DMS114 treated with DMSO at 0.1 percent for 48 hours (cell line): ENCODE results near the gene PSMC3IP.
"Not testable (repeated sequence)": the region's sequence is repeated elsewhere in the genome, so short reads cannot be mapped to it uniquely, and the experiment has no call there.

Source experiments
- DNase-seq: peaks from one replicate; lab custom pipeline; 2025; ENCODE audit not compliant: unreplicated experiment; lab: John Stamatoyannopoulos, UW

The PSMC3IP gene, protein sequence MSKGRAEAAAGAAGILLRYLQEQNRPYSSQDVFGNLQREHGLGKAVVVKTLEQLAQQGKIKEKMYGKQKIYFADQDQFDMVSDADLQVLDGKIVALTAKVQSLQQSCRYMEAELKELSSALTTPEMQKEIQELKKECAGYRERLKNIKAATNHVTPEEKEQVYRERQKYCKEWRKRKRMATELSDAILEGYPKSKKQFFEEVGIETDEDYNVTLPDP

DNA sequence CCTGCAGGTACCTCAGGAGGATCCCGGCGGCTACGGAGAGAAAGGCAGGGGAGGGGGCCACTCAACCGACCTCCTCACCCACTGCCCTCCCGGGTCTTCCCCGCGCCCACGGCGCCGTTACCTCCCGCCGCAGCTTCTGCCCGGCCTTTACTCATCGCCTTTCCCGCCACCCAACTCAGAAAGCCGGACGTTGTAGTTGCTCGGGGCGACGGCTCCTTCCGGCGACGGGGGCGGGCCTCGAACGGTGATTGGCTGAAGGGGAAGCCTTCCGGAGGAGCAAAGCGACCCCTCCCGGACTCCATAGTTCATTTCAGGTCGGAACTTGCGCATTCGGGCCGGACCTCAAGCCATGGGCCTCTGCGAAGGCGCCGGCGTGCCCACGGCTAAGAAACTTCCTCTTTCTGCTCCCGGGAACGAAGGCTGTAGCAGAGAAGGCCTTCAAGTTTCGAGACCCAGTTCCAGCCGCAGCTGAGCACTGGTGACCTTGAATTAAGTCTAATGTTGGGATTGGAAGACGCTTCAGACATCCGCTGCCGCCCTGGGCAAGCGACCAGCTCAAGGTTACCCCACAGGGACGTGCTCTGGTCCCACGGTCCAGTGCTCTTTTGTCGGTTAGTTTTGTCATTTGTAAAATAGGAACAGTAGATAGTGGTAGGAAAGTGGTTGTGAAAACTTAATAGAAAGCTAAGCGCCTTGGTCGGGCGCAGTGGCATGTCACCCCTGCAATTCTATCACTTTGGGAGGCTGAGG is at the start of gene PSMC3IP:
PSMC3IP (minus strand) TSS at position 198 of the 750 bp plus-strand sequence; CDS start at position 155, 43 bp downstream.
- DNase-seq, result peak; percentile 93

DNA sequence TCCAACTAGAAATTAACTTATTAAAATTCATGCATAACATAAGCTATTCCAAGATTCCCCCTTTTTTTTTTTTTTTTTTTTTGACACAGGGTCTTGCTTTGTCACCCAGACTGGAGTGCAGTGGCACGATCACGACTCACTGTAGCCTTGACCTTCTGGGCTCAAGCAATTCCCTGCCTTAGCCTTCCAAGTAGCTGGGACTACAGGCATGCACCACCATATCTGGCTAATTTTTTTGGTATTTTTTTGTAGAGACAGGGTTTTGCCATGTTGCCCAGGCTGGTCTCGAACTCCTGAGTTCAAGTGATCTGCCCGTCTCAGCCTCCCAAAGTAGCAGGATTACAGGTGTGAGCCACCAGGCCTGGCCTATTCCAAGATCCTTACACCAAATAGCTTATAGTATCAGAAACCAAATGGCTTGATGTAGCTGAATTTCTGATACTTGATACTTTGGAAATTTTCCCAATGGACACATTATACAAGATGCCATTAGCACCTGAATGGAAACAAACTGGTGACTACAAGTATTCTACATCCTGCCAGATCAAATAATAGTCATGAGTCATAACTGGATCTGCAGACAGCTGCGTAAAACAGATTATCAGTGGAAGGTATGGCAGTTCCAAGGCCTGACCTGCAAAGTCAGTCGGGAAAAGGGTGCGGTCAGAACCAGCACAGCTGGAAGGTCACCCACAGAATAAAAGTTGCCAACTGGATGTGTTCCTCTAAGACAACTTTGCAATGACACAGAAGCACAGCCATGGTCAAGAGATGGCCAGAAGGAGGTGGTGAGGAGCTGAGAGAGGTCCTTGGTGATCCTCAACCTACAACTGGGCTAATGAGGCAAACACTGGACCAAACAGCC is 46.4 kb upstream of the PSMC3IP start:
- no peak for DNase-seq

DNA sequence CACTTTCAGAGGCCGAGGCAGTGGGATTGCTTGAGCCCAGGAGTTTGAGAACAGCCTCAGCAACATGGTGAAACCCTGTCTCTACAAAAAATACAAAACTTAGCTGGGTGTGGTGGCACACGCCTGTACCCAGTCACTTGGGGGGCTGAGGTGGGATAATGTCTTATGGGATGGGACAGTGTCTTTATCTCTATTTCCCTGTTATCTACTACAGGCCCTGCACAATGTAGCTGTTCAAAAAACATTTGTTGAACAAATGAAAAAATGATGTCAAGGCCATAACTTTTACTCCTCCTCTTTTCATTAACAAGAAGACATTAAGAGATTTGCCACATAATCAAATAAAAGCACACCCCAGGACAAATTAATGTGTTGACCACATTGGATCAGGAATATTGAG is 45.7 kb upstream of the PSMC3IP start:
- no peak for DNase-seq

DNA sequence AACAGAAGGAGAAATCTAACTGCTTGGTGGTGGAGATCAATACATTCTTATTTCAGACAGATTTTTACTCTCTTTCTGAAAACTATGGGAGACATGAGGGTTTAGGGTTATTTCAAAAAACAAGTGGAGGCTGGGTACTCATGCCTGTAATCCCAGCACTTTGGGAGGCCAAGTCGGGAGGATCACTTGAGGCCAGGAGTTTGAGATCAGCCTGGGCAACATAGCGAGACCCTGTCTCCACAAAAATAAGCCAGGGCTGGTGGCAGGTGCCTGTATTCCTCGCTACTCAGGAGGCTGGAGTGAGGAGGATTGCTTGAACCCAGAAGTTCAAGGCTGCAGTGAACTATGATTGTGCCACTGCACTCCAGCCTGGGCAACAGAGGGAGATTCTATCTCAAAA is 44.5 kb upstream of the PSMC3IP start:
- DNase-seq, result not testable (repeated sequence)

DNA sequence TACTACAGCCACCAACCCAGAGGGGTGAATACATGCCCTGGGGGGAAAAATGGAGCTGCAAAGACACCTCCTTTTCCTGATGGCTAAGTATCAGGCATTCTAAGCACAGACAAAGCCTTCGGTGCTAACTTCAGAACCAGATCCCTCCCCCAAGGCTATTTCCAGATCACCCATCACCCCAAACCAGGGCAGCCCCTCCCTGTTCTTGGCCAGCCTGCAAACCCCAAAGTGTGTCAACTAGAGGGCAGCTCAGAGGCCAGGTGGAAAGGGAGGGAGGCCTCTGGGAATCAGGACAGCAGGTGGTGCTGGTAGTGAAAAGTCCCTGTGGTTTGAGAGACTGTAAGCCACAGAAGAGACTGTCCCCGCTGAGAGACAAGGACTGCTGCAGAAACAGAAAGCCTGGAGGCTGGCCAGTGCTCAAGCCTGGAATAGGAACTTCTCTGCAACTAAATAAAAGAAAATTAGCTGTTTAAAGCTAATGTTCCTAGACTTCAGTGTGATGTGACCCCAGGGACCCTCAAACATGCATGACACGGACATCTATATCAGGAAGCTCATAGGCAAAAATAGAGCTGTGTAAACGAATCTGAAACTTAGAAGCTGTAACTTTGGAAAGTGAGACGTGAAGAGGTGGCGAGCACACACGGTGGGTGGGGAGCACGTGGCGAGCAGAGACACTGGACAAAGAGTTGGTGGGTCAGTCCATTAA is 41.1 kb upstream of the PSMC3IP start:
- DNase-seq, result no peak

DNA sequence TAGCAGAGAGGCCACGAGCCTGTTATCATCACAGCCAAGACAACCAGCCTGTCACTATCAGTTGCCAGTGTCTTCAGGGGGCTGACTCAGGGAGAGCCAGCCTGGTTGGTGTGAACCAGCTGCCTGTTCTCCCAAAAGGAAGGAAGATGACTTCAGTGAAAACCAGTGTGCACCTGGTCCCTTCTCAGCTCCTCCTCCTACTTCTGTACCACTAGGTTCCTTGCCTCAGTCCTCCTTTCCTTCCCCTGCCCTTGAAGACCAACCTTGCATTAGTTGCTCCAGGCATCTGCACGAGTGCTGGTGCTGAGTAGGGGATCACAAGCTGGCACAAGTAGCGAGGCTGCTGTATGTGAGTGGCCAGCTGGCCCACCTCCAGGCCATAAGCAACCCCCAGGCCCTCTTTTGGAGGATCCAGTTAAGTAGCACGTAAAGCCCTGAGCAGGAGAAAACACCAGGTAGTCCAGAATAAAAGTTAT is 40.5 kb upstream of the PSMC3IP start:
- DNase-seq, result no peak

DNA sequence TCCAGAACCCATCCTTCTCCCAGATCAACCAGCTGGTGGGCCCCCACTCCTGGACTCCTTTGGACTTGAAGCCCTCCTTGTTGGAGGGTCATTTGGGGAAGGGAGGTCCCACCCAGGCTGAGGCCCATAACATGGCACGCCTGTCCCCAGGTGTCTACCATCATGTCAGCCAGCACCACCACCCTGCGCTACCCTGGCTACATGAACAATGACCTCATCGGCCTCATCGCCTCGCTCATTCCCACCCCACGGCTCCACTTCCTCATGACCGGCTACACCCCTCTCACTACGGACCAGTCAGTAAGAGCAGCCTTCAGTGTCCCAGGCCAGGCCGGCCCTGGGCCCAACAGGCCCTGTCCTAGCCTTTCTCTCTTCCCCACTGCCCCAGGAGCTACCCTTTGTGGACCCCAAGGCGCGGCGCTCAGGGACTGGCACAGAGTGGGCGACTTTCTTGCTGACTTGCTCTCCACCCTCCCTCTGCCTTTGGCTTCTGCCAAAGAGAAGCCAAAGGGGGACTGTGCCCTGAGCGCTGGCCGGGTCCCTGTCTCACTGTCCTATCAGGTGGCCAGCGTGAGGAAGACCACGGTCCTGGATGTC is 36.3 kb upstream of the PSMC3IP start:
- no peak for DNase-seq

DNA sequence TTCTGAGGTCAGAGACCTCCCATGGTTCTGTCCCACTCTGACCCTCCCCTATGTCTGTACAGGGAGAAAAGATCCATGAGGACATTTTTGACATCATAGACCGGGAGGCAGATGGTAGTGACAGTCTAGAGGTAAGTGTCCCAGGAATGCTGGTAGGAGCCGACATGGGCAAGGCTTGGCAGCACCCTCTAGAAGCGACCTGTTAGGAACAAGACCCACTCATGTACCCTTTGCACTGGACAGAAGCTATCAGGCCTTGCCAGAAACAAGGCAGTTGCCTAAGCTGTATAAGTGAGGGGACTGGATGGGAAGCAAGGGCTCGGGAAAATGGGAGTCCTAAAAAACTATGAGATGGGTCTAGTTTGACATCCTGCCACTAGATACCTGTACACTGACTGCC is 34.5 kb upstream of the PSMC3IP start:
- DNase-seq, result no peak

DNA sequence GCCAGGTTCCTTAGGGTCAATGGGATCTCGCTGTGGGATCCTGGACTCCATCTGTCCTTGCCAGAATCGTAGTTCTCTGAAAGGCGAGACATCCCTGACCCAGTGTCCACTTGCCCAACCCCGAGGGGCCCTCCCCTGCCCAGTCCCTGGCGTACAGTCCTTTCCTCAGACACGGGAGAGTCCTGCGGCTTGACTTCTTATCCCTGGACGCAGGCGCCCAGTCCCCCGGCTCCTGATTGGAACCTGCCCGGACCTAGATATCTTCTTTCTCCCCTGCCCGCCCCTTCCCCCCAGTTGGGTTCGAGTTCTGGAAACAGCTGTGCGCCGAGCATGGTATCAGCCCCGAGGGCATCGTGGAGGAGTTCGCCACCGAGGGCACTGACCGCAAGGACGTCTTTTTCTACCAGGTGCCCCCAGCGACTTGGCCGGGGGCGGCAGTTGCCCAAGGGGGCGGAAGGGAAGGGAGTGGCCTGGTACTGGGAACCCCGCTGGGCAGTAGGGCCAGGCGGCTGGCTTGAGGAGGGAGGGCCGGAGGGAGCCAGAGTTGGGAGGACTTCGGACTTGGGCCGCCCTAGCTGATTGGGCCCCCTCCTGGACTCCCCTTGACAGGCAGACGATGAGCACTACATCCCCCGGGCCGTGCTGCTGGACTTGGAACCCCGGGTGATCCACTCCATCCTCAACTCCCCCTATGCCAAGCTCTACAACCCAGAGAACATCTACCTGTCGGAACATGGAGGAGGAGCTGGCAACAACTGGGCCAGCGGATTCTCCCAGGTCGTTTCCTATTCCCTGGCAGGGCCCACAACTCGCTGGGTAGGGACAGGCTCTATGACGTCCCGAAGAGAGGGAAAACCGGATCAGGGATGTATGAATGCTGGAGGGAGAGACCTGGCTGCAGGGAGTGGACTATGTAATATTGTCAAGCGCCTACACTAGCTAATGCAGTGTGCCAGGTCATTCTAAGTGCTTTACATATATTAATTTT is 32.6 kb upstream of the PSMC3IP start:
- not testable (repeated sequence) for DNase-seq

DNA sequence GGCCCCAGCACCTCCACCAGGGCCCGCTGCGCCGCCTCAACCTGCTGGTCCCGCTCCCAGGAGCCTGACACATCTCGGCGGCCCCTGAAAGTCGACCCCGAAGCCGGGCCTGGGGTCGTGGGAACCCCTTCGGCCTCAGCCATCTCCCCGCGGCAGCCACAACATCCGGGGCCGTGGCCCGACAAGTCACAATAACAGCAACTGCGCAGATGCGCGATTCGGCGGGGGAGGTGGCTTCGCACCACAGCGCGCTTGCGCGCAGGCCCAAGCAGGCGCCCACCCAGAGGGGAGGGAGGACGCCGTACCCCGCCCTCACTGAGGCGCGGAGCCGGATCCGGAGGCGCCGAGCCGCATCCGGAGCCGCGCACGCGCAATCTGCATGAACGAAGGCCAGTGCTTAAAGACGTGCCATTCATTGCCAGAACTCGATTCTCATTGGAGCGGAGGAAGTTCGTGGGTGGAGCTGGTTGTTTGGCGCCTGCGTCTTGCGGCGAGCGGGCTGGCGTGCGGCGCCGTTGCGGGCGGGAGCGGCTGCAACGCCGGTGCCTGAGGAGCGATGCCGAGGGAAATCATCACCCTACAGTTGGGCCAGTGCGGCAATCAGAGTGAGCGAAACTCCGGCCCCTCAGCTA is 31.8 kb upstream of the PSMC3IP start, which contains the start of the genes RETREG3 and TUBG1:
RETREG3 (minus strand) TSS at position 193 of the 632 bp plus-strand sequence; CDS start at position 143, 50 bp downstream.
TUBG1 (plus strand) TSS at position 502 of the 632 bp plus-strand sequence; CDS start at position 557, 55 bp downstream.
- peak; percentile 97 for DNase-seq

DNA sequence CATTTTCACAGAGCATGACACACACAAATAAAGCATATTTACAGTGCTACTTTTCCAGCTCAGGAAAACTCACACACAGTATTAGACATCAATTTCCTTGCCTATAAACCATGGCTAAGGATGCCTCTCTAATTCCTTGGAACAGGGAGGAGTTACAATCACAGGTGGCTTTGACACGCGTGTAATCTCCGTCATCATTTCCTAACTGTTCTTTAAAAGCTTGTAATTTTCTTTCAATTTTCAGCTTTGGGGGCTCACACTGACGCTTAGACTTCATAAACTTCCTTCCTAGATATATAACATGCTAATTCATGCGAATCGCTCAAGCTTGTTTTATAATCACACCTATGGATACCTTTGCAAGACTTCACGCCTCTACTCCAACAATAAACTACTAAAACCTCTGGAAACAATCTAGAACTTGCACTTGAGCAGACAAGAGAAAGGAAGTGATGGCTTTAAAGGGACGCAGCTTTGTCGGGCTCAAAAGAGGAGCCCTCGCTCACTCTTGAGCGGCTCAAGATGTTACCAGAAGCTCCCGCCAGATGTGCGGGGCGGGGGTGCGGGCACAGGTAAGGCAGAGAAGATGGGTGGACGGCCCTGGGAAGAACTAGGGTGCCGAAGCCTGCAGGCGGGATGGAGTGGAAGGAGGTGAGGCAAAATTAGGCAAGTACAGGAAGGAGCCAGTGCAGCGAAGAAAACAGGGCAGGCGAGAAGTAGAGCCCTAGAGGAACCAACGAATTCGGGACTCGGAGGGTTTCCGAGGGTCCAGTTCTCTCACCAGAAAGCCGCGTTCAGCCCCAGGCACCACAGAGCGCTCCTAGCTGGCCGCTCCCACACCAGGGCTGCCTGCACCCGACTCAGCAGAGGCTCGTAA is 31.0 kb upstream of the PSMC3IP start:
- no peak for DNase-seq

DNA sequence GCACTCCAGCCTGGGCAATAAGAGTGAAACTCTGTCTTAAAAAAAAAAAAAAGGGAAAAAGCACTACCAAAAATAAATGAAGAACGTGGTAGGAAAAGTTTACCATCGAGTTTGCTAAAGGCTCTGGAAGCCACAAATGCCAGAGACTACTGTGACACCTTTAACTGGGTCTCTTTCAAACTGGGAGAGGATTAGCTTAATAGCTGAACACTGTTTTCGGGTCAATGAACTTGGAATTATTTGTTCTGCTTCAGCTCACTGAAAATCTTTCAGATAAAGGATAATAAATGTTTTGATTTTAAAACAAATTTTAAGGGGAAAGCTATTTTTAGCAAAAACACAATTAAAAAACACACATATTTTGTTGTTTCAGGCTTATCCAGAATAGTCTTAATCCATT is 30.2 kb upstream of the PSMC3IP start:
- DNase-seq, result no peak

DNA sequence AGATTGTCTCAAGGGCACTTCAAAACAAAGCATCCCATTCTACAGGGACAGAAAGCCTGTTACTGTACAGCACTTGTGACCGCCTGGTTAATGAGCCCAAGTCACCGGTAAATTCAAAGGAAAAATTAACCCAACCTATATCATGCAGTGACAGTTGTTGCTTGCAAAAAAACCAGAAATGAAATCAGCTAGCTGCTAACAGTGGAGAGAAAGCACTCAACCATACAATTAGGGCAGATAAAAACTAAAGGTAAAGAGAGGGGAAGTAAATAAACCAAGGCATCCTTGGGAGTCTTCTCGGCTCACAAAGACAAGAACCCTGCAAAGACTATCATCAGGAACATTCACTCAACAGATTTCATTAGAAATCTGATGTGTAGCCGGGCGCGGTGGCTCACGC is 25.8 kb upstream of the PSMC3IP start:
- DNase-seq, result no peak

DNA sequence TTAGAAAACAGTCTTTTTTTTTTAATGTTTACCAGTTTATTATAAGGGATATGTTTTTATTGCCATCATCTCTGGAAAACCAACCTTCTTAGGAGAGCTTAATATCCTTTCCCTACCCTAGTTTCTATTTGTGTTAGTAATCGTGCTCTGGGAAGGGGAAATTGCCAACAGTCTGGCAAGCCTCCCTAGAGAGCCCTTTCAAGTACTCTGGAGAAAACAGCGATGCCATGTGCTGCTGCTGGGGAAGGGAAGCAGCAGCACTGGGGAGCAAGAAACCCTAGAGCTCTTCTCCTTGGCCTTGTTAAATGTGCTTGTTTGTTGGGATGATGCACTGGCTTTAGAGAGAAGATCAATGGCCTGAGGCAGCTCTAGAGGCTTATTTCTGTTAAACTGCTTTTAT is 21.4 kb upstream of the PSMC3IP start:
- no peak for DNase-seq

DNA sequence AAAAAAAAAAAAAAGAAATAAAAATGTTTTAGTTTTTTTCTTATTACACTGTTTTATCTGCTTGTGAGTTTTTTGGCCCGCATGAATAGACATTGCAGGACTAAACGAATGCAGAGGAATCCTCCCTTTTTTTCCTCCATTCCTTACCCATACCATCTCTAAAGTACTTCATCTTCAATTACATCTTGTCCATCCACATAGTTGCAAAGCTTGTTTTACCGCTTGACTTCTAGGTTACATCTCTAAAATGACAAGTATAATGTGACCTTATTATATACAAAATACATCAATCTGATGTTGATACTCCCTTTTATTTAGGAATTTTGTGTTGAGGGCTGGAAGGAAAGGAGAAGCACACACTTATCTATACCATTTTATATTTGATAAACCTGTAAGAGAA is 18.9 kb upstream of the PSMC3IP start:
- no peak for DNase-seq

DNA sequence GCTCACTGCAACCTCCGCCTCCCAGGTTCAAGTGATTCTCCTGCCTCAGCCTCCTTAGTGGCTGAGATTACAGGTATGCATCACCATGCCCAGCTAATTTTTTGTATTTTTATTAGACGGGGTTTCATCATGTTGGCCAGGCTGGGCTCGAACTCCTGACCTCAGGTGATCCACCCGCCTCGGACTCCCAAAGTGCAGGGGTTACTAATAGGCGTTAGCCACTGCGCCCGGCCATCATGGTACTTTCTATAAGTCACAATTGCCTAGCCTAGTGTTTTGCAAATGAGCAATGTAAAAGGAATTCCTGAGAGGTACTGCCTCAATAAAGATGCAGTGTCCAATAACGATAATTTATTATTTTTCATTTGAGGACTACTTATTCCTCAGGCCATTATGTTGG is 13.9 kb upstream of the PSMC3IP start:
- no peak for DNase-seq

DNA sequence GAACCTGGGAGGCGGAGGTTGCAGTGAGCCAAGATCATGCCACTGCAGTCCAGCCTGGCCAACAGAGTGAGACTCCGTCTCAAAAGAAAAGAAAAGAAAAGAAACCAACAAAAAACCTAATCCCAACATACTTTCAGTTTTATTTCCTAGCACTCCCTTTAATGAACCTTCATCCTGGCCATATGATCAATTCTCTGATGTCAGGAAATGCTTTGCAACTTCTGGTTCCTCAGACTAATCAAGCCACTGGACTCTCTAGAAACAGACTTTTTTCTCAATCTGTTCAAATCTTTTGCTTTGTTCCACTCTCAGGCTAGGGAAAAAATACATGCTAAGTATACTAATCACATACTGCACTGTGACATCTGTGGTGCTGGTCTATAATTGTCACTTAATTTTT is 13.4 kb upstream of the PSMC3IP start:
- DNase-seq, result no peak
